Loucy (cell line): ENCODE data around the gene TMEM121.
A peak's percentile ranks its signal among the peaks of the same experiment; 100 is the strongest.

Experiments
- H2AFZ ChIP-seq: fragments of 200-600 bp; sonication (generic); 2 replicates; pipeline ENCODE4 v1.6.0; 2016; ENCODE audit warnings: antibody characterized with exemption, mild to moderate bottlenecking, low read length, moderate library complexity
- H3F3A ChIP-seq: fragments of 200-600 bp; 2 replicates; pipeline ENCODE4 v1.6.0; 2016; ENCODE audit warnings: antibody characterized with exemption, low read depth, mild to moderate bottlenecking
- H3K27me3 ChIP-seq: fragments of 200-600 bp; sonication (generic); 2 replicates; pipeline ENCODE4 v1.6.1; 2014; ENCODE audit warnings: low read length, mild to moderate bottlenecking; ENCODE audit not compliant: insufficient read depth, poor library complexity, severe bottlenecking
- H3K36me3 ChIP-seq: fragments of 200-600 bp; sonication (generic); 2 replicates; pipeline ENCODE4 v1.6.1; 2016; ENCODE audit warnings: low read length; ENCODE audit not compliant: insufficient read depth
- H3K4me1 ChIP-seq: fragments of 200-600 bp; sonication (generic); 2 replicates; pipeline ENCODE4 v1.5.1; 2014; ENCODE audit warnings: low read length, mild to moderate bottlenecking; ENCODE audit not compliant: insufficient read depth, poor library complexity, severe bottlenecking
- H3K4me2 ChIP-seq: fragments of 200-600 bp; sonication (generic); 2 replicates; pipeline ENCODE4 v1.6.0; 2014; ENCODE audit warnings: antibody characterized with exemption, low read length, low read depth, mild to moderate bottlenecking; ENCODE audit not compliant: poor library complexity, severe bottlenecking
- H3K4me3 ChIP-seq: fragments of 200-600 bp; sonication (generic); 2 replicates; pipeline ENCODE4 v1.5.1; 2014; ENCODE audit warnings: low read length, mild to moderate bottlenecking, mixed read lengths; ENCODE audit not compliant: poor library complexity, severe bottlenecking
- H3K79me2 ChIP-seq: fragments of 200-600 bp; sonication (generic); 2 replicates; pipeline ENCODE4 v1.6.1; 2014; ENCODE audit warnings: low read length; ENCODE audit not compliant: insufficient read depth
- H3K9ac ChIP-seq: fragments of 200-600 bp; sonication (generic); 2 replicates; pipeline ENCODE4 v1.6.0; 2014; ENCODE audit warnings: mild to moderate bottlenecking, low read depth, low read length, moderate library complexity; ENCODE audit not compliant: poor library complexity, severe bottlenecking
- H3K9me2 ChIP-seq: fragments of 200-600 bp; sonication (generic); replicated peaks from 2 replicates; pipeline ENCODE4 v1.6.1; 2016; ENCODE audit warnings: low read depth, low read length, mixed read lengths
- H3K9me3 ChIP-seq: fragments of 200-600 bp; sonication (generic); 2 replicates; pipeline ENCODE4 v1.6.1; 2014; ENCODE audit warnings: mild to moderate bottlenecking, antibody characterized with exemption, low read length, low read depth; ENCODE audit not compliant: insufficient read depth
- H4K20me1 ChIP-seq: fragments of 200-600 bp; sonication (generic); 2 replicates; pipeline ENCODE4 v1.6.0; 2014; ENCODE audit warnings: antibody characterized with exemption, low read length, mild to moderate bottlenecking; ENCODE audit not compliant: insufficient read depth, poor library complexity, severe bottlenecking
- EZH2phosphoT487 ChIP-seq: fragments of 200-600 bp; IDR thresholded peaks from 2 replicates; pipeline ENCODE4 v1.6.1; 2018; ENCODE audit warnings: antibody characterized with exemption, mild to moderate bottlenecking, moderate library complexity, borderline replicate concordance
- TF ChIP-seq, protein P1 (sequence below): fragments of 200-600 bp; sonication (generic); conservative IDR thresholded peaks from 2 replicates; pipeline ENCODE4 v1.5.1; 2014; ENCODE audit warnings: mild to moderate bottlenecking, antibody characterized with exemption, low read length

The TMEM121 gene

DNA sequence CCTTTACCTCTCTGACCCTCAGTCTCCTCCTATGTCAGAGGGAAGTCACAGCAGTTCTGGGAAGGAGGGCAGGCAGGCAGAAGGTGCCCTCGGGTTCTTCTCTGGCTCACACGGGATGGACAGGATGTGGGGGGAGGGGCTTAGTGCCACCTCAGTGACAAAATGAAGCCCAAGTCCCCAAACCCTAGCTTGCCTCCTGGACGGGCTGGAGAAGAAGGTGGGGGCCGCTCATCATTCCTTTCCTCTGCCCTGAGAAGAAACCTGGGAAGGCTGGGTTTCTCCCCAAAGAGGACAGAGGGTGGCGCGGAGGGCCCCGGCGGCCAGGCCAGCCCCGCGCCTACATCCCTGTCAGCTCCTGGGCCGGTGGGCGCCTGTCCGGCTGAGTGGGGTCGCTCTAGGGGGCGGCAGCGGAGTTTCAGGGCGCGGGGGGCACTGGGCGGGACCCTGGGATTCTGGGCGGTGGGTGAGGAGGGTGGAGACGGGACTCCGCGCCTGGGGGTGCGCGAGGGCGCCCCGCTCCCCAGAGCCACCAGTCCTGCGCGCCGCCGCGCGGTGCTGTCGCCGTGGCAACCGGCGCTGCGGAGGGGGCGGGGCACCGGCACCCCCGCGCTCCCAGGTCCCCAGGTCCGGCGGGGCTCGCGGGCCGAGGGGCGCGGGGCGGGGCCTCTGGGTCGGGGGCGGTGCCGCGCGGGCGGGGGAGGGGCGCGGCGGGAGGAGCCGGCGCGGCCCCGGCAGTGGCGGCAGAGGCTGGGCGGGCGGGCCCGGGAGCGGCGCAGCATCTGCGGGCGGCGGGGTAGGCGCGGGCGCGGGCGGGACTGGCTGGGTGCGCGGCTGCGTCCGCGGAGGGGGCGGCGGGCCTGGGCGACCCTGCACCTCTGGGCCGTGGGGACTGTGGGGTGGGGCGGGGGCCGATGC is at the start of gene TMEM121:
Gene TMEM121 (plus strand): TSS at position 723 of the 915 bp plus-strand sequence. CDS start 2,252 bp downstream, outside the sequence.
- no peaks in the 10 kb centered on the region for H3K9me2 ChIP-seq
- peak within 1 kb of the TSS; percentile 79 for H3K4me2 ChIP-seq
- H3K9ac ChIP-seq, result peak within 1 kb of the TSS; percentile 53
- TF ChIP-seq, protein P1, sequence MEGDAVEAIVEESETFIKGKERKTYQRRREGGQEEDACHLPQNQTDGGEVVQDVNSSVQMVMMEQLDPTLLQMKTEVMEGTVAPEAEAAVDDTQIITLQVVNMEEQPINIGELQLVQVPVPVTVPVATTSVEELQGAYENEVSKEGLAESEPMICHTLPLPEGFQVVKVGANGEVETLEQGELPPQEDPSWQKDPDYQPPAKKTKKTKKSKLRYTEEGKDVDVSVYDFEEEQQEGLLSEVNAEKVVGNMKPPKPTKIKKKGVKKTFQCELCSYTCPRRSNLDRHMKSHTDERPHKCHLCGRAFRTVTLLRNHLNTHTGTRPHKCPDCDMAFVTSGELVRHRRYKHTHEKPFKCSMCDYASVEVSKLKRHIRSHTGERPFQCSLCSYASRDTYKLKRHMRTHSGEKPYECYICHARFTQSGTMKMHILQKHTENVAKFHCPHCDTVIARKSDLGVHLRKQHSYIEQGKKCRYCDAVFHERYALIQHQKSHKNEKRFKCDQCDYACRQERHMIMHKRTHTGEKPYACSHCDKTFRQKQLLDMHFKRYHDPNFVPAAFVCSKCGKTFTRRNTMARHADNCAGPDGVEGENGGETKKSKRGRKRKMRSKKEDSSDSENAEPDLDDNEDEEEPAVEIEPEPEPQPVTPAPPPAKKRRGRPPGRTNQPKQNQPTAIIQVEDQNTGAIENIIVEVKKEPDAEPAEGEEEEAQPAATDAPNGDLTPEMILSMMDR, result no peak
- no peak for TF ChIP-seq EZH2phosphoT487
- no peaks in the 10 kb centered on the region for H3K79me2 ChIP-seq
- peak within 1 kb of the TSS; percentile 80 for H3K4me3 ChIP-seq
- no peaks in the 10 kb centered on the region for H3K9me3 ChIP-seq
- no peaks in the 10 kb centered on the region for H3K27me3 ChIP-seq
- H4K20me1 ChIP-seq, result no peaks in the 10 kb centered on the region
- H3K4me1 ChIP-seq, result peaks cover 10% of the 10 kb centered on the region
- H3K36me3 ChIP-seq, result no peaks in the 10 kb centered on the region
- H3F3A ChIP-seq, result no peaks in the 10 kb centered on the region
- H2AFZ ChIP-seq, result 0 out of 2 replicates have a peak within 1 kb of the TSS, but pooled peaks have one; percentile 1

DNA sequence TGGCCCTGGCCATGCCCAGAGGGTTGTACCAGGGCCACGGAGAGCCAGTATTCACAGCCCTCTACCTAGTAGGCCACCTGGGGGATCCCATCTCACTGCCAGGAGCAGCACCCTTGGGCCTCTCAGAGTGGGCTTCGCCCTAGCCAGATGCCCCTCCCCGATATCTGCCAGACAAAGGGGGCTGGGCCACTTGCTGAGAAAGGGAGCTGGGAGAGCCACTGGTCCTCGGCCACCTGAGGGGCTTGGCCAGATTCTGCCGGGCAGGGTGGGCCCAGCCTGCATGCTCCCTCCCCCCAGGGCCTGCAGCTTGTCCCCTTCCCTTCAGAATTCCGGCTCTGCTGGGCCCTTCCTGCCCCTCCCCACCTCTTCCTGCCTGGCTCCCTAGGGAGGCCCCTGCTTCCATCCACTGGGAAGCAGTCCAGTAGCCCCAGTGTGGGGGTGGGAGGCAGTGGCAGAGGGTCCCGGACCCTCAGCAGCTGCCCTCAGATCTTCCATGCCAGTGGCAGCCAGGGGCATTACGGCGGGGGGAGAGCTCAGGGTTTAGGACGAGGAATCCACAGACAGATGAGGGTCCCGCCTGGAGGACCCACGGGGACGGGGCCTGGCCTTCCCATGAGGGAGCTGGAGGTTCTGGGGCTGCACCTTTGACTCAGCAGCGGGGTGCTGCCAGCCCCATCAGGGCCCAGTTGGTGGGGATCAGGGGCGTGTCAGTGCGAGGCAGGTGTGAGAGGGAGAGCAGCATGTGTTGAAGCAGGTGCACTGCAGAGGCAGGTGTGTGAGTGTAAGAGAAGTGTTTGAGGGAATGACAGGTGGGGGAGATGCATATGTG is 49.3 kb upstream of the TMEM121 start:
- Histone ChIP-seq H3K4me3 (no peak overlapping the region), H3K4me1 (peaks cover 16% of the 10 kb centered on the region), H4K20me1 (no peaks in the 10 kb centered on the region), H3K9me2 (no peaks in the 10 kb centered on the region), H3K4me2 (no peak overlapping the region), H3K36me3 (no peaks in the 10 kb centered on the region), H3K79me2 (no peaks in the 10 kb centered on the region), H2AFZ (no peak overlapping the region), H3K9ac (no peak overlapping the region), H3K9me3 (no peaks in the 10 kb centered on the region), H3F3A (no peaks in the 10 kb centered on the region), H3K27me3 (no peaks in the 10 kb centered on the region)
- TF ChIP-seq, protein P1, result no peak
- no peak for TF ChIP-seq EZH2phosphoT487

DNA sequence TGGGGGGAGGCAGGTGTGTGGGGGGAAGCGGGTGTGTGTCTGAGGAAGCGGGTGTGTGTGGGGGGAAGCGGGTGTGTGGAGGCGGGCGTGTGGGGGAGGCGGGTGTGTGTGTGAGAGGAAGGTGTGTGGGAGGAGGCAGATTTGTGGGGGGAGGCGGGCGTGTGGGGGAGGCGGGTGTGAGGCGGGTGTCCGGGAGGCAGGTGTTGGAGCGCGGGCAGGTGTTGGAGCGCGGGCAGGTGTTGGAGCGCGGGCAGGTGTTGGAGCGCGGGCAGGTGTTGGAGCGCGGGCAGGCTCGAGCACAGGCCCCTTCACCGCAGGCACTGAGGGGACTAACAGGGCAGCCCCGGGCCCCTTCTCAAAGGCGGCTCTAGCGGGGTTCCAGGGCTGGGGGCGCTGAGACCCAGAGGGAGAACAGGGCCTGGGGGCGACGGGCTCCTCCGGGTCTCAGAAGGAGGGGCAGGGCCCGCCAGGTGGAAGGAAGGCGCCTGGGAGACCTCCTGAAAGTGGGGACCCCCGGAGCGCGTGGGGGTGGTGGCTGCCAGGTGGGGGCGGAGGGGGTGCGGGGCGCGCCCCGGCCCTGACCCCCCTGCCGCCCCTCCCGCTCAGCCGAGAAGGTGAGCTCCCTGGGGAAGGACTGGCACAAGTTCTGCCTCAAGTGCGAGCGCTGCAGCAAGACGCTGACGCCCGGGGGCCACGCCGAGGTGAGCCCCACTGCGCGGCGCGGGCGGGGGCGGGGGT is 48.6 kb upstream of the TMEM121 start:
- Histone ChIP-seq H3K36me3 (no peaks in the 10 kb centered on the region), H3K27me3 (no peaks in the 10 kb centered on the region), H3K9me3 (no peaks in the 10 kb centered on the region), H3F3A (no peaks in the 10 kb centered on the region), H3K79me2 (no peaks in the 10 kb centered on the region), H4K20me1 (no peaks in the 10 kb centered on the region), H3K4me1 (peaks cover 22% of the 10 kb centered on the region), H3K4me3 (no peak overlapping the region), H2AFZ (no peak overlapping the region), H3K9ac (no peak overlapping the region), H3K4me2 (no peak overlapping the region), H3K9me2 (no peaks in the 10 kb centered on the region)
- no peak for TF ChIP-seq EZH2phosphoT487
